ENCODE results near the gene DDX52.
"Not testable (repeated sequence)": the region's sequence is repeated elsewhere in the genome, so short reads cannot be mapped to it uniquely, and the experiment has no call there.

GRCh38 chr17:37610041-37610420 is 33.2 kb downstream of the DDX52 start:
- not testable (repeated sequence) for TF ChIP-seq POLR2A, CTCF, POLR2AphosphoS5, EP300 (IDR thresholded peaks at IDR 0.05)
